Common myeloid progenitor, CD34-positive (primary cell): ENCODE data around the gene DAGLB.
"Not testable (repeated sequence)": the region's sequence is repeated elsewhere in the genome, so short reads cannot be mapped to it uniquely, and the experiment has no call there.

Experiments used
- CTCF ChIA-PET: fragments of 350-600 bp; sonication (Branson Sonifier 250); formaldehyde crosslinking; loops from one replicate; lab custom pipeline; 2021; ENCODE audit warnings: antibody characterized with exemption; lab: Charles Lee
- POLR2A ChIA-PET: fragments of 350-600 bp; sonication (Branson Sonifier 250); formaldehyde crosslinking; loops from one replicate; lab custom pipeline; 2021; ENCODE audit warnings: antibody characterized with exemption; lab: Charles Lee
- DNase-seq, 3 donors: peaks; one replicate each; pipeline versions ENCODE4 v3.0.0 to v3.0.0-alpha.2; 2013
- H3K27ac ChIP-seq, 2 experiments: 1 replicate in 1 of 2; 2 replicates in 1 of 2; pipeline ENCODE4 v1.7.0; 2013; ENCODE audit warnings: inconsistent platforms in 2 of 2, low read length in 2 of 2, mild to moderate bottlenecking in 2 of 2, low read depth in 1 of 2, moderate library complexity in 1 of 2; ENCODE audit not compliant: severe bottlenecking in 2 of 2, insufficient read depth in 1 of 2, poor library complexity in 1 of 2
- H3K27me3 ChIP-seq, 5 experiments: replicated peaks in 2 of 5; 1 replicate in 3 of 5; 2 replicates in 2 of 5; pipeline versions ENCODE4 v1.6.1 to v1.7.0; 2013; ENCODE audit warnings: low read length in 4 of 5, mild to moderate bottlenecking in 2 of 5, moderate library complexity in 2 of 5, inconsistent platforms in 1 of 5; ENCODE audit not compliant: insufficient read depth in 5 of 5, control insufficient read depth in 4 of 5
- H3K36me3 ChIP-seq, 4 experiments: 1 replicate in 2 of 4; 2 replicates in 2 of 4; pipeline versions ENCODE4 v1.6.1 to v1.7.0; 2013; ENCODE audit warnings: low read length in 3 of 4, control low read depth in 1 of 4, mild to moderate bottlenecking in 1 of 4; ENCODE audit not compliant: control insufficient read depth in 4 of 4, insufficient read depth in 4 of 4
- H3K4me1 ChIP-seq, 4 experiments: 1 replicate in 3 of 4; 2 replicates in 1 of 4; pipeline versions ENCODE4 v1.6.1 to v1.7.1; 2013; ENCODE audit warnings: low read length in 3 of 4, mild to moderate bottlenecking in 3 of 4, control low read depth in 1 of 4, inconsistent platforms in 1 of 4, moderate library complexity in 1 of 4; ENCODE audit not compliant: control insufficient read depth in 4 of 4, insufficient read depth in 4 of 4; ENCODE audit errors: control extremely low read depth in 1 of 4
- H3K4me3 ChIP-seq, 7 experiments: 1 replicate in 4 of 7; 2 replicates in 3 of 7; pipeline versions ENCODE4 v1.5.1 to v1.7.0; 2013; ENCODE audit warnings: mild to moderate bottlenecking in 7 of 7, low read length in 6 of 7, moderate library complexity in 6 of 7, inconsistent platforms in 2 of 7, low read depth in 2 of 7, control low read depth in 1 of 7; ENCODE audit not compliant: insufficient read depth in 4 of 7, control insufficient read depth in 1 of 7; ENCODE audit errors: extremely low read depth in 1 of 7
- H3K9me3 ChIP-seq, 5 experiments: 1 replicate in 4 of 5; 2 replicates in 1 of 5; pipeline versions ENCODE4 v1.6.1 to v1.7.1; 2013; ENCODE audit warnings: low read length in 4 of 5, mild to moderate bottlenecking in 2 of 5, inconsistent platforms in 1 of 5, low read depth in 1 of 5, moderate library complexity in 1 of 5; ENCODE audit not compliant: control insufficient read depth in 4 of 5, insufficient read depth in 2 of 5; ENCODE audit errors: control extremely low read depth in 1 of 5
- WGBS: methylation state at CpG from one replicate; pipeline ENCODE4 v1.1.5; 2013; ENCODE audit not compliant: insufficient coverage; 5-methylcytosine and 5-hydroxymethylcytosine counted together

DAGLB gene

GRCh38 chr7:6450591-6450990 lies 2.8 kb upstream of the DAGLB start:
- DNase-seq, H3K27ac ChIP-seq, H3K4me3 ChIP-seq, H3K9me3 ChIP-seq, H3K27me3 ChIP-seq, POLR2A ChIA-PET, H3K36me3 ChIP-seq: not testable (repeated sequence)
- peaks cover 5 to 25% (median 13%) of the 10 kb centered on the region in 4 experiments for H3K4me1 ChIP-seq
- CTCF ChIA-PET = interaction anchor here (1.2 kb wide), 1 partner anchor 30 kb away, joined by 3 read pairs; no protein-coding TSS in a partner anchor
- 100% methylated on average over 5 of the region's 10 CpGs for WGBS

DNA sequence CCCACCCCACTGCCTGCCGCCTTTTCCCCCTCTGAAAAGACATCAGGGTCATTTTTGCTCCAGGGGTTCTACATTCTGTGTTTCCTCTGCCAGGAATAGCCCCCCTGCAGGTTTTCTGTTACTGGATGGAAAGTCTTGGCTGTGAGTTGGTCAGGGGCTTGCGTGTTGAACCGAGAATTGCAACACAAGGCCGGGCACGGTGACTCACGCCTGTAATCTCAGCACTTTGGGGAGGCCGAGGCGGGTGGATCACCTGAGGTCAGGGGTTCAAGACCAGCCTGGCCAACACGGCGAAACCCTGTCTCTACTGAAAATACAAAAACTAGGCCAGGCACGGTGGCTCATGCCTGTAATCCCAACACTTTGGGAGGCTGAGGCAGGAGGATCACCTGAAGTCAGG lies 2.1 kb upstream of the DAGLB start:
- POLR2A ChIA-PET, DNase-seq: not testable (repeated sequence)

GRCh38 chr7:6448943-6449543 lies 1.3 kb upstream of the DAGLB start:
- POLR2A ChIA-PET = interaction anchor here (1.6 to 2.0 kb wide), 2 partner anchors 13 to 27 kb away, joined by 3 to 9 read pairs; no protein-coding TSS in a partner anchor
- Histone ChIP-seq H3K27ac (no peak overlapping the region), H3K9me3 (no peaks in the 10 kb centered on the region), H3K4me3 (peak overlapping the region in 1 of 7 experiments; percentile 97), H3K27me3 (no peaks in the 10 kb centered on the region), H3K4me1 (peaks cover 7 to 28% (median 13%) of the 10 kb centered on the region in 4 experiments), H3K36me3 (peaks cover 1 to 18% (median 13%) of the 10 kb centered on the region in 4 experiments)
- CTCF ChIA-PET = interaction anchor here (1.1 to 1.3 kb wide), 2 partner anchors 12 to 18 kb away, joined by 4 to 5 read pairs; no protein-coding TSS in a partner anchor
- WGBS = 94% methylated on average over 14 of the region's 16 CpGs
- peak in 2 of 3 donors; percentile 17 to 24 for DNase-seq

More for the DNA sequence above, 2.1 kb upstream of the DAGLB start:
- Histone ChIP-seq H3K36me3 (peaks cover 0 to 12% (median 5%) of the 10 kb centered on the region in 4 experiments), H3K4me1 (peaks cover 7 to 28% (median 13%) of the 10 kb centered on the region in 4 experiments)
- H3K27me3 ChIP-seq, H3K9me3 ChIP-seq, CTCF ChIA-PET, H3K27ac ChIP-seq, H3K4me3 ChIP-seq: not testable (repeated sequence)
- WGBS = 93% methylated on average over 3 of the region's 11 CpGs

GRCh38 chr7:6446838-6447580 lies 745 bp downstream of the DAGLB start:
- H3K36me3 ChIP-seq = peaks cover 2 to 34% (median 23%) of the 10 kb centered on the region in 4 experiments
- H3K27ac ChIP-seq = peak overlapping the region; percentile 70 to 87
- DNase-seq = peak; percentile 62 to 83 (median 81)
- POLR2A ChIA-PET = interaction anchor here (1.0 to 2.0 kb wide), 3 partner anchors 9 to 29 kb away, joined by 3 to 9 read pairs (median 7); no protein-coding TSS in a partner anchor
- CTCF ChIA-PET = interaction anchor here (1.7 kb wide), 1 partner anchor 10 kb away, joined by 9 read pairs; no protein-coding TSS in a partner anchor
- WGBS = 12% methylated on average over 26 of the region's 29 CpGs
- H3K27me3 ChIP-seq = no peaks in the 10 kb centered on the region
- H3K9me3 ChIP-seq = no peaks in the 10 kb centered on the region
- peak overlapping the region; percentile 79 to 98 (median 93) for H3K4me3 ChIP-seq
- H3K4me1 ChIP-seq = peaks cover 9 to 34% (median 16%) of the 10 kb centered on the region in 4 experiments

DNA sequence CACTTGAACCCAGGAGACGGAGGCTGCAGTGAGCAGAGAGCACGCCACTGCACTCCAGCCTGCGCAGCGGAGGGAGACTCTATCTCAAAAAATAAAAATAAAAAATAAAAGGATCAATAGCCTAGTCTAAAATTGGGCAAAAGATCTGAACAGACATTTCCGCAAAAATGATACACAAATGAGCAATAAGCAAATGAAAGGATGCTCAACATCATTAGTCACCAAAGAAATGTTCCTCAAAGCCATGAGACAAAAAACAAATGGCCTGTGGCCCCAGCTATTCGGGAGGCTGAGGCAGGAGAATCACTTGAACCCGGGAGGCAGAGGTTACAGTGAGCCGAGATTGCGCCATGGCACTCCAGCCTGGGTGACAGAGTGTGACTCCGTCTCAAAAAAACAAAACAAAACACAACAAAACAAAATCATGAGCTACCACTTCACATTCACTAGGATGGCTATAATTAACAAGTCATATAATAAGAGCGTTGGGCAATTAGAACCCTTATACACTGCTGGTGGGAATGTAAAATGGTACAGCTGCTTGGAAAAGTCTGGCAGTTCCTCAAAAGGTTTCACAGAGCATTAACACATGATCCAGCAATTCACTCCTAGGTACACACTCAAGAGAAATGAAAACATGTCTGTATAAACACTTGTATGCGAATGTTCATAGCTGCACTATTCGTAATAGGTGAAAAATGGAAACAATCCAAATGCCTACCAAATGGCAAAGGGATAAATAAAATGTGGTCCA lies 3.1 kb downstream of the DAGLB start:
- H3K36me3 ChIP-seq = peaks cover 9 to 44% (median 32%) of the 10 kb centered on the region in 4 experiments
- WGBS = 99% methylated on average over 7 of the region's 13 CpGs
- no peak for DNase-seq
- H3K4me1 ChIP-seq = peaks cover 6 to 32% (median 19%) of the 10 kb centered on the region in 4 experiments
- POLR2A ChIA-PET = no interaction called here
- no peak overlapping the region for H3K4me3 ChIP-seq
- no peaks in the 10 kb centered on the region for H3K27me3 ChIP-seq
- no peak overlapping the region for H3K27ac ChIP-seq
- CTCF ChIA-PET = interaction anchor here (1.1 to 1.4 kb wide), 2 partner anchors 8 to 77 kb away, joined by 3 to 7 read pairs; no protein-coding TSS in a partner anchor
- no peaks in the 10 kb centered on the region for H3K9me3 ChIP-seq

GRCh38 chr7:6443372-6443941 lies 4.3 kb downstream of the DAGLB start:
- peaks cover 9 to 46% (median 32%) of the 10 kb centered on the region in 4 experiments for H3K36me3 ChIP-seq
- ChIA-PET CTCF (no interaction called here), POLR2A (no interaction called here)
- 95% methylated on average over 4 of the region's 5 CpGs for WGBS
- H3K4me3 ChIP-seq = no peak overlapping the region
- no peaks in the 10 kb centered on the region for H3K9me3 ChIP-seq
- H3K27me3 ChIP-seq = no peaks in the 10 kb centered on the region
- peaks cover 13 to 41% (median 27%) of the 10 kb centered on the region in 4 experiments for H3K4me1 ChIP-seq
- H3K27ac ChIP-seq = no peak overlapping the region
- no peak for DNase-seq
